K562 (cell line): ENCODE data around the gene NMRAL1. TPM values are rescaled to one million over a fixed set of nuclear protein-coding genes. Genes with fewer than 3 reads are reported as not detected.

Source experiments
- ARHGAP35 ChIP-seq: fragments of 450-650 bp; IDR thresholded peaks from 2 replicates; pipeline ENCODE4 v1.6.1; 2018; ENCODE audit not compliant: partially characterized antibody
- BHLHE40 ChIP-seq: IDR thresholded peaks from 2 replicates; pipeline ENCODE4 v1.6.1; 2011; ENCODE audit warnings: low read length, improper control_type of control experiment
- CBX8 ChIP-seq: fragments of 200-600 bp; sonication (generic); IDR thresholded peaks from 2 replicates; pipeline ENCODE4 v1.6.1; 2012; ENCODE audit warnings: borderline replicate concordance, mixed run types, low read depth, mild to moderate bottlenecking, moderate library complexity, mixed read lengths, low read length, control low read depth, inconsistent platforms; ENCODE audit not compliant: poor library complexity, severe bottlenecking; ENCODE audit errors: extremely low read depth
- DEAF1 ChIP-seq: fragments of 450-650 bp; formaldehyde crosslinking; IDR thresholded peaks from 2 replicates; pipeline ENCODE4 v1.4.0; 2020; ENCODE audit warnings: mild to moderate bottlenecking, moderate library complexity
- DNMT1 ChIP-seq: fragments of 450-650 bp; IDR thresholded peaks from 2 replicates; pipeline ENCODE4 v1.6.1; 2016; ENCODE audit warnings: antibody characterized with exemption, mild to moderate bottlenecking
- EHMT2 ChIP-seq: fragments of 450-650 bp; IDR thresholded peaks from 2 replicates; pipeline ENCODE4 v1.6.1; 2018; ENCODE audit warnings: antibody characterized with exemption
- ESRRA ChIP-seq: fragments of 450-650 bp; IDR thresholded peaks from 2 replicates; pipeline ENCODE4 v1.6.1; 2014; ENCODE audit warnings: low read depth, mild to moderate bottlenecking, moderate library complexity, borderline replicate concordance
- JUND ChIP-seq, 2 experiments: IDR thresholded peaks; 2 replicates in 1 of 2; 3 replicates in 1 of 2; pipeline ENCODE4 v1.6.1; 2011; ENCODE audit warnings: borderline replicate concordance in 2 of 2, low read depth in 2 of 2, low read length in 2 of 2, improper control_type of control experiment in 1 of 2, missing biosample characterization in 1 of 2, missing genetic modification characterization in 1 of 2, missing genetic modification reagents in 1 of 2
- L3MBTL2 ChIP-seq: fragments of 450-650 bp; IDR thresholded peaks from 2 replicates; pipeline ENCODE4 v1.6.1; 2016; ENCODE audit warnings: mild to moderate bottlenecking, moderate library complexity
- MAFF ChIP-seq: IDR thresholded peaks from 2 replicates; pipeline ENCODE4 v1.6.1; 2012; ENCODE audit warnings: low read length, improper control_type of control experiment
- MAZ ChIP-seq, 2 experiments: fragments of 450-650 bp in 1 of 2; sonication (generic) in 1 of 2; formaldehyde crosslinking; IDR thresholded peaks in 1 of 2; conservative IDR thresholded peaks in 1 of 2; 2 replicates each; pipeline versions ENCODE4 v1.4.0 to v1.5.0; 2020; ENCODE audit warnings: mild to moderate bottlenecking in 1 of 2, missing genetic modification reagents in 1 of 2
- PHF20 ChIP-seq: fragments of 450-650 bp; IDR thresholded peaks from 2 replicates; pipeline ENCODE4 v1.6.1; 2018; ENCODE audit not compliant: partially characterized antibody
- POLR2H ChIP-seq: IDR thresholded peaks from 2 replicates; pipeline ENCODE4 v1.6.1; 2016; ENCODE audit warnings: missing genetic modification characterization, low read depth, mild to moderate bottlenecking, control low read depth, missing compliant biosample characterization, moderate library complexity
- RBBP5 ChIP-seq: fragments of 200-600 bp; sonication (generic); IDR thresholded peaks from 2 replicates; pipeline ENCODE4 v1.6.1; 2012; ENCODE audit warnings: borderline replicate concordance, mild to moderate bottlenecking, low read length, control low read depth, inconsistent platforms; ENCODE audit not compliant: insufficient read depth, poor library complexity, severe bottlenecking
- RFX1 ChIP-seq: fragments of 450-650 bp; IDR thresholded peaks from 2 replicates; pipeline ENCODE4 v1.6.1; 2016; ENCODE audit warnings: mild to moderate bottlenecking, moderate library complexity
- RFX5 ChIP-seq: IDR thresholded peaks from 2 replicates; pipeline ENCODE4 v1.6.1; 2011; ENCODE audit warnings: low read depth, mild to moderate bottlenecking, improper control_type of control experiment, low read length
- SMARCC2 ChIP-seq: fragments of 450-650 bp; IDR thresholded peaks from 2 replicates; pipeline ENCODE4 v1.6.1; 2017; ENCODE audit warnings: antibody characterized with exemption, moderate library complexity, mild to moderate bottlenecking, low read depth
- SP1 ChIP-seq: sonication (generic); formaldehyde crosslinking; IDR thresholded peaks from 2 replicates; pipeline ENCODE4 v1.8.1; 2022; ENCODE audit warnings: mild to moderate bottlenecking, missing genetic modification reagents
- STAT5A ChIP-seq: IDR thresholded peaks from 2 replicates; pipeline ENCODE4 v1.6.1; 2012; ENCODE audit warnings: low read length, inconsistent platforms, borderline replicate concordance
- TEAD2 ChIP-seq: fragments of 450-650 bp; IDR thresholded peaks from 2 replicates; pipeline ENCODE4 v1.6.1; 2016; ENCODE audit warnings: missing genetic modification characterization, control low read depth, missing compliant biosample characterization
- TGIF2 ChIP-seq: sonication (generic); formaldehyde crosslinking; IDR thresholded peaks from 2 replicates; pipeline ENCODE4 v1.8.1; 2022; ENCODE audit warnings: mild to moderate bottlenecking, missing genetic modification reagents, moderate library complexity
- TRIM25 ChIP-seq: fragments of 450-650 bp; IDR thresholded peaks from 2 replicates; pipeline ENCODE4 v1.7.0; 2016; ENCODE audit warnings: borderline replicate concordance
- ZNF12 ChIP-seq: sonication (generic); formaldehyde crosslinking; IDR thresholded peaks from 2 replicates; pipeline ENCODE4 v1.4.0; 2020; ENCODE audit warnings: mild to moderate bottlenecking, missing genetic modification reagents
- ZNF311 ChIP-seq: fragments of 250-450 bp; sonication (Bioruptor Pico); IDR thresholded peaks from 2 replicates; pipeline ENCODE4 v1.4.0; 2020; ENCODE audit warnings: mild to moderate bottlenecking, moderate library complexity
- ZNF507 ChIP-seq: conservative IDR thresholded peaks from 2 replicates; pipeline ENCODE4 v1.6.1; 2017; ENCODE audit warnings: missing genetic modification characterization, missing compliant biosample characterization
- polyA plus RNA-seq, 8 experiments: library from polyadenylated mRNA; depleted of rRNA in 4 of 8; stranded (reverse) in 5 of 8; unstranded in 3 of 8; fragments of >200 nt; fragmentation: Nextera tagmentation in 2 of 8; fragmentation: Illumina TruSeq in 1 of 8; extraction: Ambion mirVana in 2 of 8; extraction: Trizol in 1 of 8; gene quantifications; 2 replicates each; pipeline versions ENCODE4 v1.2.1 to v1.2.3, GENCODE V29; 2011 to 2014; ENCODE audit warnings: inconsistent platforms in 1 of 8, missing spikeins in 1 of 8
- total RNA-seq, 7 experiments: library from RNA; depleted of rRNA in 6 of 7; stranded (reverse); fragments of >200 nt in 6 of 7; fragmentation: Illumina TruSeq in 2 of 7; extraction: Trizol in 2 of 7; gene quantifications; 2 replicates each; pipeline versions ENCODE4 v1.2.1 to v1.2.3, GENCODE V29; 2011 to 2021; ENCODE audit warnings: low replicate concordance in 1 of 7

NMRAL1 gene
- total and polyA plus RNA-seq, 9 of the 15 experiments (the other 6 are each of a cell fraction or from before 2014, with no cell fraction given) = 6.3 to 116 (median 63.2) TPM

- TF ChIP-seq JUND (IDR thresholded peaks at IDR 0.05; ENCODE audit: borderline replicate concordance, low read depth, low read length) (peak; percentile 51; the same call in 1 of the 2 replicates), JUND (tag; IDR thresholded peaks at IDR 0.05; ENCODE audit: borderline replicate concordance, low read depth, low read length) (peak; percentile 47; the same call in 1 of the 3 replicates), RBBP5 (no peak), ZNF311 (CRISPR knock-in tag) (0 out of 2 replicates have a peak, but pooled peaks have one; percentile 11), SP1 (no peak), STAT5A (no peak), SMARCC2 (no peak), DNMT1 (no peak), L3MBTL2 (peak; percentile 85), RFX1 (no peak), PHF20 (peak; percentile 35), CBX8 (no peak), MAZ (CRISPR knock-in tag; conservative IDR thresholded peaks at IDR 0.05 in 1 of 2, IDR thresholded peaks at IDR 0.05 in 1 of 2) (peak in 1 of 2 experiments; percentile 21; a peak in 2 of 4 replicates), DEAF1 (CRISPR knock-in tag) (no peak), ZNF12 (no peak), RFX5 (no peak), ZNF507 (tag) (no peak), MAFF (peak; percentile 57; the same call in 1 of the 2 replicates), EHMT2 (no peak), BHLHE40 (peak; percentile 50), TRIM25 (no peak), POLR2H (tag) (peak; percentile 89), ESRRA (peak; percentile 29; the same call in 1 of the 2 replicates), TEAD2 (no peak), TGIF2 (CRISPR knock-in tag) (no peak), ARHGAP35 (peak; percentile 65)
Observed at GRCh38 chr16:4433914-4434787, 40.3 kb downstream of the NMRAL1 start (continued).
